Measurements from ENCODE around the gene WDR5.
A peak's percentile ranks its signal among the peaks of the same experiment; 100 is the strongest.

Gene WDR5

GRCh38 chr9:134177186-134177585 is 41.3 kb downstream of the WDR5 start:
- H3K4me3 ChIP-seq (ENCODE audit: low read length), result no peak overlapping the region
- no peak for DNase-seq (ENCODE audit: low read depth)
- H3K9me3 ChIP-seq (ENCODE audit: control insufficient read depth, low read length), result no peaks in the 10 kb centered on the region
- no peaks in the 10 kb centered on the region for H3K36me3 ChIP-seq (ENCODE audit: control insufficient read depth, insufficient read depth, low read length, severe bottlenecking)
- H3K4me1 ChIP-seq (ENCODE audit: control insufficient read depth, insufficient read depth, low read length), result peaks cover 55% of the 10 kb centered on the region
- no peak overlapping the region for H3K9ac ChIP-seq (ENCODE audit: low read length)
- peaks cover 17% of the 10 kb centered on the region for H3K27me3 ChIP-seq (replicated peaks; ENCODE audit: control insufficient read depth, insufficient read depth, low read length)

DNA sequence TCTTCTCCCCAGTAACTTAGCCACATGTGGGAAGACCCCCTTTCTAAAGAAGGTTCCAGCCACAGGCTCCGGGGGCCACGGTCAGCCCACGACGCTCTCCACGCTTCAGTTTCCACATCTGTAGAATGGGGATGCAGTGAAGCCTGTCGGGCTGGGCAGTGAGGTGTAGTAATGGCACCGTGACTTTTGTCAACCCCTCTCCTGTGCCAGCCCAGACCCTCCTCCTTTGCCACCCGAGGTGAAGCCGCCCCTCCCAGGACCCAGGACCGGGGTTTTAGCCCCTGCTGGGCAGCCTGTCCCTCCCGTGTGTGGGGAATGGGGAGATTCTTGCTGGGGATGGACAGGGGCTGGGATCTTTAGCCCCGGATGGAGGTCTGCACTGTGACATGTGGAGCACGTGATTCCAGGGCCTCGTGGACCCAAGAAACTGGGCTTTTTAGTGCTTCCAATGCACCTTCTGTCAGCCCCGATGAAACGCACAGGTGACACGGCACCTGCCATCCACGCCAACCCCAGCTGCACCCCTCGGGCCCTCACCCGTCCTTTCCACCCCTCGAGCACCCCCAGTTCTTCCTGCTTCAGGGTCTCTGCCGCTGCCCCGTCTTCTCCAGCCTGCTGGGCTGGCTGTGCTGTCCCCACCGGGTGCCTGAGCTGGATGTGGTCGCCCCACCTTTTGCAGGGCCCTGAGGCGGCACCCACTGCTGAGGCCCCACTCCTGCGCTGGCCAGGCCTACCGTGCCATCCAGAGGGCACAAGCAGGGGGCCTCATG is 41.9 kb downstream of the WDR5 start:
- H3K4me3 ChIP-seq (ENCODE audit: low read length), result no peak overlapping the region
- peak overlapping the region; percentile 33 for H3K9ac ChIP-seq (ENCODE audit: low read length)
- no peaks in the 10 kb centered on the region for H3K9me3 ChIP-seq (ENCODE audit: control insufficient read depth, low read length)
- no peak for DNase-seq (ENCODE audit: low read depth)
- H3K27me3 ChIP-seq (replicated peaks; ENCODE audit: control insufficient read depth, insufficient read depth, low read length), result peaks cover 17% of the 10 kb centered on the region
- no peaks in the 10 kb centered on the region for H3K36me3 ChIP-seq (ENCODE audit: control insufficient read depth, insufficient read depth, low read length, severe bottlenecking)
- H3K4me1 ChIP-seq (ENCODE audit: control insufficient read depth, insufficient read depth, low read length), result peaks cover 49% of the 10 kb centered on the region

GRCh38 chr9:134178394-134178767 is 42.5 kb downstream of the WDR5 start:
- no peak overlapping the region for H3K4me3 ChIP-seq (ENCODE audit: low read length)
- H3K36me3 ChIP-seq (ENCODE audit: control insufficient read depth, insufficient read depth, low read length, severe bottlenecking), result no peaks in the 10 kb centered on the region
- H3K27me3 ChIP-seq (replicated peaks; ENCODE audit: control insufficient read depth, insufficient read depth, low read length), result peaks cover 17% of the 10 kb centered on the region
- no peak for DNase-seq (ENCODE audit: low read depth)
- H3K9me3 ChIP-seq (ENCODE audit: control insufficient read depth, low read length), result no peaks in the 10 kb centered on the region
- H3K9ac ChIP-seq (ENCODE audit: low read length), result peak overlapping the region; percentile 33
- H3K4me1 ChIP-seq (ENCODE audit: control insufficient read depth, insufficient read depth, low read length), result peaks cover 45% of the 10 kb centered on the region

DNA sequence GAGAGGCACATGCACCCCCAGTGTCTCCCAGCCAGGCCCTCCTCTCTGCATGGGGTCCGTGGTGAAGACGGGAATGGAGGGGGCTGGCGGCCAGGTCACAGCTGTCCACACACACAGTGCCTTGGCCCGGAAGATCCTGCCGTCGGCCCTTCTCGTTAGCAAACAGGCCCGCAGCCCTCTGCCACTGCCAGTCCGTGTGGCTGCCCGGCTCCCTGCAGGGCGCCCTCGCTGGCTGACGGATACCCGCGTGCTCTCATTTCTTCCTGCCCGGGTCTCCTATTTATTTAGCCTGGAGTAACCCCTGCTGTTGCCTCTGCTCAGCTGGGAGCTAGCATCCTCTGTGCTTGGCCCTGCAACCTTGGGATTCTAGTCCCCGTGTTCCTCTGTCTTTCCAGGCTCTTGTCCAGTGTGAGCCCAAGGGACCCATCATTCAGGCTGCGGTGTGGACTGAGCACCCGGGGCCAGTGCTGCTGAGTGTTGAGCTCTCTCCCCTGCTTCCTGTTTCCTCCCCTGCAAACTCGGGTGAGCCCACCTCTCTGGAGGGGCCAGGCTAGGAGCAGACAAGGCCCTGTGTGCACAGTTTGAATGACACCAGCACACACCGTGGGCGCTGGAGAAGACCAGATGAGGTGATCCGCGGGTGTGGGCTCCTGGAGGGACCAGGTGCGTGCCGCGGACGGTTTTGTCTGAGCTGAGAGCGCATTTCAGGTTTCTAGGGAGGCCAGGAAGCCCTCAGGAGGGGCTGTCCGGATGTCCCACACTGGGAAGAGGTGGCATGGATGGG is 43.1 kb downstream of the WDR5 start:
- no peak for DNase-seq (ENCODE audit: low read depth)
- Histone ChIP-seq H3K4me1 (ENCODE audit: control insufficient read depth, insufficient read depth, low read length) (peaks cover 41% of the 10 kb centered on the region), H3K9ac (ENCODE audit: low read length) (peak overlapping the region; percentile 33), H3K27me3 (replicated peaks; ENCODE audit: control insufficient read depth, insufficient read depth, low read length) (peaks cover 17% of the 10 kb centered on the region), H3K4me3 (ENCODE audit: low read length) (peak overlapping the region; percentile 43), H3K9me3 (ENCODE audit: control insufficient read depth, low read length) (no peaks in the 10 kb centered on the region), H3K36me3 (ENCODE audit: control insufficient read depth, insufficient read depth, low read length, severe bottlenecking) (no peaks in the 10 kb centered on the region)

DNA sequence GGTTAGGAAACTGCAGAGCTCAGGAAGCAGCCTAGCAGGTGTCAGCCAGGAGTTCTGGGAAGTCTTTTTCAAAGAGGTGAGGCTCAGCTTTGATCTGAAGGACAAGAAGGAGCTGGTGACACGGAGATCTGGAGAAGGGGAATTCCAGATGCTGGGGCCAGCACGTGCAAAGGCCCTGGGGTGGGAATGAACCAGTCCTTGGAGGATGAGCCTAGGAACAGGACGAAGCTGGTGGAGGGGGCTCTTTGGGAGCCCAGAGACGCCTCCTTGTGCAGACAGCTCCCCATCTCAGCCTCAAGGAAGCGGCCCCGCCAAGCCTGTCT is 43.7 kb downstream of the WDR5 start:
- H3K9me3 ChIP-seq (ENCODE audit: control insufficient read depth, low read length), result no peaks in the 10 kb centered on the region
- H3K36me3 ChIP-seq (ENCODE audit: control insufficient read depth, insufficient read depth, low read length, severe bottlenecking), result no peaks in the 10 kb centered on the region
- DNase-seq (ENCODE audit: low read depth), result no peak
- H3K9ac ChIP-seq (ENCODE audit: low read length), result peak overlapping the region; percentile 21
- peaks cover 35% of the 10 kb centered on the region for H3K4me1 ChIP-seq (ENCODE audit: control insufficient read depth, insufficient read depth, low read length)
- H3K4me3 ChIP-seq (ENCODE audit: low read length), result peak overlapping the region; percentile 43
- H3K27me3 ChIP-seq (replicated peaks; ENCODE audit: control insufficient read depth, insufficient read depth, low read length), result peaks cover 15% of the 10 kb centered on the region

- H3K27me3 ChIP-seq (replicated peaks; ENCODE audit: control insufficient read depth, insufficient read depth, low read length), result peaks cover 10% of the 10 kb centered on the region
- H3K9me3 ChIP-seq (ENCODE audit: control insufficient read depth, low read length), result no peaks in the 10 kb centered on the region
- H3K36me3 ChIP-seq (ENCODE audit: control insufficient read depth, insufficient read depth, low read length, severe bottlenecking), result no peaks in the 10 kb centered on the region
- no peak for DNase-seq (ENCODE audit: low read depth)
- H3K4me1 ChIP-seq (ENCODE audit: control insufficient read depth, insufficient read depth, low read length), result peaks cover 30% of the 10 kb centered on the region
- no peak overlapping the region for H3K9ac ChIP-seq (ENCODE audit: low read length)
- no peak overlapping the region for H3K4me3 ChIP-seq (ENCODE audit: low read length)
These were observed 44.3 kb downstream of the WDR5 start for GRCh38 chr9:134179918-134180785.

DNA sequence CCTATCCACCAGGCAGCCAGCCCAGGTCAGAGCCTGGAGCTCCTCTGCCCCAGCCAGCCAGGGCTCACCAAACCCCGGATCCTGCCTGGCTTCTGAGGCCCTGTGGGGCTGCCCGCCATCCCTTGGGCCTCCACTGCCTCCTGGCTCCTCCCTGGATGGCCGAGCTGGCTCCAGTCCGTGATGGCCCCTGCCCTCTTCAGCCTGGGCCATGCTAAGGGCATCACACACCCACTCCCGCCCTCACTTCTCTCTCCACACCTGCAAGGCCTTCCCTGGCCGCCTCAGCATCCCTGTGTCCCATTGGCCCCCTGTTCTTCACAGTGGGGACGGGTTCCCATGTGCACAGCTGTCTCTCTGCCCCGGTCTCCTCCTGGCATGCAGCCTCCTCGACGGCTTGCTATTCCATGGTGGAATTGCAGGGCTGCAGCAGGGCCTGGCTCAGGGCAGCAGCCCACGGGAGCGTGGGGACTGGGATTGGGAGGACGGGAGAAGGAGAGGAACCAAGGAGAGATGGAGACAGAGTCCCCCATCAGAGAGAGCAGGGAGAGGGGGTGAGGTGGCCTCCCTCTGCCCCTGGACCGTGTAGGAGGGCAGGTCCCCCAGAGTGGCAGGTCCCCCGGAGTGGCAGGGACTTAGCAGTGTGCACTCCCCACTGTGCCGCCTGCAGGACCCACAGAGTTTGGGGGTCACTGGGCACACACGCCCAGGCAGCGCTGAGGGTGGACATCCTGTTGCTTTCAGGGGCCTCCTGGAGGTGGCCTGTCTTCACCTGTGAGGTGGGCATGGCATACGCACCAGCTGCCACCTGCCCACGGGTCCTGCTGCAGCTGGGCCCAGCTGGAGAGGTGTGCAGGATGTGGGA is 45.1 kb downstream of the WDR5 start:
- Histone ChIP-seq H3K9me3 (ENCODE audit: control insufficient read depth, low read length) (no peaks in the 10 kb centered on the region), H3K4me3 (ENCODE audit: low read length) (no peak overlapping the region), H3K4me1 (ENCODE audit: control insufficient read depth, insufficient read depth, low read length) (peaks cover 32% of the 10 kb centered on the region), H3K36me3 (ENCODE audit: control insufficient read depth, insufficient read depth, low read length, severe bottlenecking) (no peaks in the 10 kb centered on the region), H3K27me3 (replicated peaks; ENCODE audit: control insufficient read depth, insufficient read depth, low read length) (peaks cover 10% of the 10 kb centered on the region), H3K9ac (ENCODE audit: low read length) (no peak overlapping the region)
- no peak for DNase-seq (ENCODE audit: low read depth)

DNA sequence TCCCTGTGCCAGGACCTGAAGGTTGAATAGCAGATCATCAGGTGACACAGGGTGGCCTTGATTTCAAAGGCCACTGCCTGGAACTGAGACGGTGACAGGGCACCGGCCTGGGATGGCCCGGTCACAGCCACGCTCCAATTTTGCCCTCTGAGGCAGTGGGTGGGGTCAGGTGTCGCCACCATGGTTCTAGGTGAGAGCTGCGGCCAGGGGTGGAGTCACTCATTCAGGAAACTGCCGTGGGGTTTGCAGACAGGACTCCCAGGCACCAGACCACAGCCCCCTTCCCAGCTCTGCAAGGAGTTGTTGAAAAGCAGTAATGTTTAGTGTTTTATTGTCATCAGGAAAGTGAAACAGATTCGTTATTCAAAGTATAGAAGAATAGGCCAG is 45.8 kb downstream of the WDR5 start:
- peaks cover 27% of the 10 kb centered on the region for H3K4me1 ChIP-seq (ENCODE audit: control insufficient read depth, insufficient read depth, low read length)
- no peak overlapping the region for H3K9ac ChIP-seq (ENCODE audit: low read length)
- H3K9me3 ChIP-seq (ENCODE audit: control insufficient read depth, low read length), result no peaks in the 10 kb centered on the region
- no peaks in the 10 kb centered on the region for H3K36me3 ChIP-seq (ENCODE audit: control insufficient read depth, insufficient read depth, low read length, severe bottlenecking)
- H3K4me3 ChIP-seq (ENCODE audit: low read length), result no peak overlapping the region
- peaks cover 4% of the 10 kb centered on the region for H3K27me3 ChIP-seq (replicated peaks; ENCODE audit: control insufficient read depth, insufficient read depth, low read length)
- DNase-seq (ENCODE audit: low read depth), result no peak

GRCh38 chr9:134182554-134183085 is 46.7 kb downstream of the WDR5 start:
- no peaks in the 10 kb centered on the region for H3K9me3 ChIP-seq (ENCODE audit: control insufficient read depth, low read length)
- H3K9ac ChIP-seq (ENCODE audit: low read length), result no peak overlapping the region
- no peaks in the 10 kb centered on the region for H3K36me3 ChIP-seq (ENCODE audit: control insufficient read depth, insufficient read depth, low read length, severe bottlenecking)
- H3K4me1 ChIP-seq (ENCODE audit: control insufficient read depth, insufficient read depth, low read length), result peaks cover 37% of the 10 kb centered on the region
- peaks cover 3% of the 10 kb centered on the region for H3K27me3 ChIP-seq (replicated peaks; ENCODE audit: control insufficient read depth, insufficient read depth, low read length)
- no peak for DNase-seq (ENCODE audit: low read depth)
- no peak overlapping the region for H3K4me3 ChIP-seq (ENCODE audit: low read length)

- DNase-seq (ENCODE audit: low read depth), result no peak
- H3K9ac ChIP-seq (ENCODE audit: low read length), result peak overlapping the region; percentile 1
- H3K36me3 ChIP-seq (ENCODE audit: control insufficient read depth, insufficient read depth, low read length, severe bottlenecking), result no peaks in the 10 kb centered on the region
- no peaks in the 10 kb centered on the region for H3K27me3 ChIP-seq (replicated peaks; ENCODE audit: control insufficient read depth, insufficient read depth, low read length)
- no peak overlapping the region for H3K4me3 ChIP-seq (ENCODE audit: low read length)
- H3K4me1 ChIP-seq (ENCODE audit: control insufficient read depth, insufficient read depth, low read length), result peaks cover 32% of the 10 kb centered on the region
- no peaks in the 10 kb centered on the region for H3K9me3 ChIP-seq (ENCODE audit: control insufficient read depth, low read length)
These were observed 49.7 kb downstream of the WDR5 start for GRCh38 chr9:134185536-134186011.

Data from adipocyte (in vitro differentiated cells).